ENCODE results near the gene ATXN7L3. TPM values are rescaled to one million over a fixed set of nuclear protein-coding genes. Genes with fewer than 3 reads are reported as not detected.
"Not testable (repeated sequence)": the region's sequence is repeated elsewhere in the genome, so short reads cannot be mapped to it uniquely, and the experiment has no call there.

ATXN7L3 gene
- total RNA-seq, 8 experiments from 2014 or later, result 32.3 to 59.2 (median 50.3) TPM

DNA sequence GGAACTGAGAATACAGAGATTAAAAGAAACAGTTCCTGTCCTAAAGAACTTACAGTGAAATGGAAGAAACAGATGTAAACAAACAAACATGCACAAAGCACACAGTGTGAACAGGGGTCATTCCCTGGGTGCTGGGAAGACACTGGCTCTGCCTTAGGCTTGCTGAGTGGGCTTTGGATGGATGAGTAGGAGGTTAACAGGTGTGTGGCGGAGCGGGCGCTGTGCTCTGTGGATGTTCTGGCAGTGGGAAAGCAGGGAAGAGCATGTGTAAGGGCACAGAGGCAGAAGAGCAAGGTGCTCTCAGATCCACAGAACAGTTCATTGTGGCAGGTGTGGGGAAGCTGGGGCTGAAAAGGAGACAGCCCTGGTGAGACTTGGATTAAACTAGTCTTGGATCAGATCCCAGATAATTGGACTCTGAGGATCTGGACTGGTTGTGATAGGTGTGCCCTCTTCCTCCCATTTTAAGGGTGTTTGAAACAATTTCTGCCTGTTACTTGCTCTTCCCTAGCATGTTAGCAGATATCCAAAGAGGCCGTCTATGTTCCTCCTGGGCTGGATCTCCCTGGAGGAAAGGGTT, 49.8 kb downstream of the ATXN7L3 start:
- no peak for ATAC-seq (replicated peaks in 6 of 8)
- Histone ChIP-seq H3K4me1 (replicated peaks in 1 of 2) (no peaks in the 10 kb centered on the region), H3K4me3 (no peak overlapping the region), H3K27ac (no peak overlapping the region)
- in situ Hi-C loops (cut with MboI; ENCODE audit: low pct_unique_long_range_greater_than_20kb in 2 of 9, low sequenced_read_pairs in 9 of 9, unreplicated experiment in 9 of 9), result no loop called here
- WGBS, 10 experiments, result 83 to 100% (median 96%) methylated on average over 1 to 4 of the region's 4 CpGs; no CpG with 5 or more reads in 2 of the 10 experiments

DNA sequence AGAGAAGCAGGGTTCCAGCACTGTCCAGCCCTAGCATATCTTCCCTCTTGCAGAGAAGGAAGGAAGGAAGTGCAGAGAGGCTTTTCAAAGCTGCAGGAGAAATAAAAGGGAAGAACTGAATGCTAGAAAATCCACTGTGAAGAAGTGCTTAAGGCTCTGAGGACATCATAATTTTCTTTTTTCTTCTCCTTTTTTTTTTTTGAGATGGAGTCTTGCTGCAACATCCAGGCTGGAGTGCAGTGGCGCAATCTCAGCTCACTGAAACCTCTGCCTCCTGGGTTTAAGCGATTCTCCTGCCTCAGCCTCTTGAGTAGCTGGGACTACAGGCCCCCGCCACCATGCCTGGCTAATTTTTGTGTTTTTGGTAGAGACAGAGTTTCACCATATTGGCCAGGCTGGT, 50.6 kb downstream of the ATXN7L3 start:
- H3K4me1 ChIP-seq (replicated peaks in 1 of 2); H3K27ac ChIP-seq; H3K4me3 ChIP-seq; ATAC-seq (replicated peaks in 6 of 8); in situ Hi-C loops (cut with MboI; ENCODE audit: low pct_unique_long_range_greater_than_20kb in 2 of 9, low sequenced_read_pairs in 9 of 9, unreplicated experiment in 9 of 9): not testable (repeated sequence)
- WGBS, 10 experiments, result 92 to 100% (median 97%) methylated on average over 1 to 2 of the region's 3 CpGs; no CpG with 5 or more reads in 6 of the 10 experiments

DNA sequence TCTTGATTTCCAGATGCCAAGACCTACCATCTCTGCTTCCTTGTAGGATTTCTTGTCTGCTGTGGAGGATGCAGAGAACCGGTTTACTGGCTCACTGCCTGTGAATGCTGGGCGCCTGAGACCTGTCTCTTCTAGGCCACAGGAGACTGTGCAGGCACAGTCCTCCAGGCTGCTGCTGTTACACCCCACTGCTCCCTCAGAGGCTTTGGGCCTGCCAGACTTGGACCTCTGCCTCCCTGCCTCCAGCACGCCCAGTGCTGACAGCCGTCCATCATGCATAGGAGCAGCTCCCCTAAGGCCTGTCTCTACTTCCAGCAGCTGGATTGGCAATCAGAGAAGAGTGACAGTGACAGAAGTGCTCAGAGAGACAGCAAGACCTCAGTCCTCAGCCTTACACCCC, 51.9 kb downstream of the ATXN7L3 start:
- in situ Hi-C loops (cut with MboI; ENCODE audit: low pct_unique_long_range_greater_than_20kb in 2 of 9, low sequenced_read_pairs in 9 of 9, unreplicated experiment in 9 of 9), result no loop called here

DNA sequence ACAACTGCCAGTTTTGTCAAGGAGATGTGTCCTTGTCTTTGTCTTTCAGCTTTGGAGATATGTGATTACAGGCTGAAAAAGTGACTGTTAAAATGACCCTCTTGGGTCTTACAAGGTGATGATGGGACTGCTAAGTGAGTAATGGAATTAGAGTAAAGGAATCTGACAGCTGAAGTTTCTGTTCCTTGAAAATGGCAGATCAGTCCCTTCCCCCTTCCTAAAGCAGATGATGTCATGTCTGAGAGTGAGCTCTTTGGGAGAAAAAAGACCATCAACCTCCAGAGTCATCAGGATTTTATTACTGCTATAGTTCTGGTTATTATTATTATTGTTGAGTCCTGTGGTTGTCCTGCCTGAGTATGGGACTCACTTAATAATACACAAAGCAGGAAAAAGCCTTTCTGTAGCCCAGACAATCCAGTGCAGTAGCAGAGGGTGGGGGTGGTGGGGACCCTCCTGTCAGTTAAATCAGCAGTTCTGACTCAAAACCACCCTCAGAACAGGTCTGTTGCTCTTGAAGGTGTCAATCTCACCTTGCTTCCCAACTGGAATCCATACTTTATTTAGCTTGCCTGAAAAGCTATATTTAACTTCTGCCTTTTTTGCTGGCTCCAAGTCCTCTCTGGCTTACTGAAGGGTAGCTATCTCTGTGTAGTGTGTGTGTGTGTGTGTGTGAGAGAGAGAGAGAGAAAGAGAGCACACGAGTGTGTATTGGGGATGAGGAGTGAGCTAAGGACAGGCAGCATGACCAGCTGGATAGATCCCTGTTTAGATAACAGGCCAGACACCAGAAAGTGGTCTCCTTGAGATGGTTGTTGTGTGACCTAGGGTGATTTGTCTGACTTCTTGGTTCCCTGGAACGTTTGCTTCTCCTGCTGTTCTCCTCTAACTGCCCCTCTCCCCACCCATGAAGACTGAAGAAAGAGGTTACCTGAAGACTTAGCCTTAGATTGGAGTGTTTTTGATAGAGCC, 53.0 kb downstream of the ATXN7L3 start:
- H3K4me3 ChIP-seq, result no peak overlapping the region
- no peak overlapping the region for H3K27ac ChIP-seq
- WGBS, 10 experiments, result 14 to 100% (median 50%) methylated on average over 1 to 2 of the region's 2 CpGs; no CpG with 5 or more reads in 3 of the 10 experiments
- ATAC-seq (replicated peaks in 6 of 8), result no peak
- H3K4me1 ChIP-seq (replicated peaks in 1 of 2), result peaks cover 0 to 3% of the 10 kb centered on the region in 2 donors
- in situ Hi-C loops (cut with MboI; ENCODE audit: low pct_unique_long_range_greater_than_20kb in 2 of 9, low sequenced_read_pairs in 9 of 9, unreplicated experiment in 9 of 9), result no loop called here

More for the DNA sequence above, 51.9 kb downstream of the ATXN7L3 start:
- Histone ChIP-seq H3K4me3 (no peak overlapping the region), H3K27ac (no peak overlapping the region), H3K4me1 (replicated peaks in 1 of 2) (no peaks in the 10 kb centered on the region)
- peak in 1 of 8 experiments; percentile 18 for ATAC-seq (replicated peaks in 6 of 8)
- 83 to 100% methylated on average over 1 of the region's 4 CpGs; no CpG with 5 or more reads in 8 of the 10 experiments for WGBS, 10 experiments

DNA sequence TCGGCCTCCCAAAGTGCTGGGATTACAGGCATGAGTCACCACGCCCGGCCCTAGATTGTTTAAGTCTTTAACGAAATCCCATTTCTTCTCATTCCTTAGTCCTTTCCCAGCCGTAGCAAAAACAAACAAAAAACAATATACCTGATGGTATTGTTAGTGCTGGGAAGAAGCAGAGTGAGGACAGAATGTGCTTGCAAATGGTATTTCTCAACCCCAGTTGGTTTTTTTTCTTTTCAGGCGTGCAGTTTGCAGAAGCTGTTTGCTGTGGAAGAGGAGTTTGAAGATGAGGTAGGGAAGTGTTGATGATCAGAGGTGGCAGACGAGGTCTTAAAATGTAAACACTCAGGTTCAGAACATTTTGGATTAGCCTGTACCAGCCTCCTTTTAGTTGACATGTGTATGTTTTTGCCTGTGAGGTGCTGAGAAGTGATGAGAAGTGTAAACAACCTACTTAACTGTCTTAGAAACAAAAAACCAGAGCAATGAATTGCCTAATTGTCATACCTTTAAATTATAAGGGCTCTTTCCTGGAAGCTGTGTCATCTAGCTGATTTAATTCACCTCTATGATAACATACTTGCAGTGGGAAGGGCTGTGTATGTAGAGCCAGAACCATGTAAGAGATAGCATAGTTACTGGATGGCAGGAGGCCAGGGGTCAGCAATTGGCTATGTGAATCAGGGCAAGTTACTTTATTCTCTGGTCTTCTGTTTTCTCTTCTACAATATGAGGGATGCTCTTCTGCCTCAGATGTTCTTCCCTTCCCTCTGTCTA, 54.5 kb downstream of the ATXN7L3 start:
- WGBS, 10 experiments, result 73 to 100% (median 95%) methylated on average over 1 to 6 of the region's 7 CpGs; no CpG with 5 or more reads in 1 of the 10 experiments
- ATAC-seq (replicated peaks in 6 of 8), result no peak
- Histone ChIP-seq H3K4me3 (no peak overlapping the region), H3K4me1 (replicated peaks in 1 of 2) (peaks cover 0 to 6% of the 10 kb centered on the region in 2 donors), H3K27ac (no peak overlapping the region)
- in situ Hi-C loops (cut with MboI; ENCODE audit: low pct_unique_long_range_greater_than_20kb in 2 of 9, low sequenced_read_pairs in 9 of 9, unreplicated experiment in 9 of 9), result no loop called here

DNA sequence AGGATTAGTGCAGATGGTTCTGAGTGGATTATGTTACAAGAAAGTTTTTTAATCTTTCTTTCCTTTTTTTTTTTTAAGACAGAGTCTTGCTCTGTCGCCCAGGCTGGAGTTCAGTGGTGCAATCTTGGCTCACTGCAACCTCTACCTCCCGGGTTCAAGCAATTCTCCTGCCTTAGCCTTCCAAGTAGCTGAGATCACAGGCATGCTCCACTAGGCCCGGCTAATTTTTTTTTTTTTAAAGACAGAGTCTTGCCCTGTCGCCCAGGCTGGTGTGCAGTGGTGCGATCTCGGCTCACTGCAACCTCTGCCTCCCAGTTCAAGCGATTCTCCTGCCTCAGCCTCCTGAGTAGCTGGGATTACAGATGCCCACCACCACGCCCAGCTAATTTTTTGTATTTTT, 55.8 kb downstream of the ATXN7L3 start:
- in situ Hi-C loops (cut with MboI; ENCODE audit: low pct_unique_long_range_greater_than_20kb in 2 of 9, low sequenced_read_pairs in 9 of 9, unreplicated experiment in 9 of 9); H3K4me3 ChIP-seq; ATAC-seq (replicated peaks in 6 of 8); H3K27ac ChIP-seq; H3K4me1 ChIP-seq (replicated peaks in 1 of 2): not testable (repeated sequence)
- 89 to 100% (median 100%) methylated on average over 1 to 8 of the region's 8 CpGs; no CpG with 5 or more reads in 3 of the 10 experiments for WGBS, 10 experiments

Other genes with a start within 250 kb of the ATXN7L3 start
- 1 to 10 TPM in 1 of 8 experiments, under 1 TPM in 2, not detected in 5; 0.27 to 2.8 (median 0.47) TPM for gene PYY, start 245.9 kb downstream of the ATXN7L3 start, total RNA-seq
- gene NAGS, start 195.3 kb downstream of the ATXN7L3 start, total RNA-seq, result 1 to 10 TPM in 6 of 8 experiments, under 1 TPM in 2; 0.31 to 3.4 (median 1.4) TPM
- gene TMEM101, start 184.9 kb downstream of the ATXN7L3 start, total RNA-seq, result 10 to 100 TPM; 24.5 to 49.3 (median 34.4) TPM
- gene LSM12, start 133.2 kb downstream of the ATXN7L3 start, total RNA-seq, result 10 to 100 TPM; 31.4 to 74.8 (median 47.5) TPM
- 100 to 1,000 TPM in 1 of 8 experiments, 10 to 100 TPM in 7; 43.6 to 194 (median 63.4) TPM for gene G6PC3, start 129.1 kb downstream of the ATXN7L3 start, total RNA-seq
- 10 to 100 TPM; 15.9 to 60.5 (median 41.7) TPM for gene HDAC5, start 76.2 kb downstream of the ATXN7L3 start, total RNA-seq
- gene HROB, start 58.0 kb downstream of the ATXN7L3 start, total RNA-seq, result 1 to 10 TPM in 4 of 8 experiments, under 1 TPM in 4; 0.61 to 5.1 (median 1.1) TPM
- 1 to 10 TPM in 6 of 8 experiments, under 1 TPM in 2; 0.60 to 3.4 (median 1.5) TPM for gene ASB16, start 29.2 kb downstream of the ATXN7L3 start, total RNA-seq
- 10 to 100 TPM; 24.0 to 41.8 (median 31.8) TPM for gene TMUB2, start 12.9 kb downstream of the ATXN7L3 start, total RNA-seq
- gene UBTF, start 19.8 kb upstream of the ATXN7L3 start, total RNA-seq, result 10 to 100 TPM; 34.4 to 94.0 (median 55.9) TPM
- under 1 TPM in 7 of 8 experiments, not detected in 1; 0.05 to 0.62 (median 0.10) TPM for gene SLC4A1, start 68.3 kb upstream of the ATXN7L3 start, total RNA-seq
- 10 to 100 TPM in 5 of 8 experiments, 1 to 10 TPM in 3; 1.8 to 84.1 (median 49.1) TPM for gene RUNDC3A, start 108.7 kb upstream of the ATXN7L3 start, total RNA-seq
- gene SLC25A39, start 124.9 kb upstream of the ATXN7L3 start, total RNA-seq, result 100 to 1,000 TPM in 2 of 8 experiments, 10 to 100 TPM in 6; 28.7 to 148 (median 56.1) TPM
- 100 to 1,000 TPM in 4 of 8 experiments, 10 to 100 TPM in 4; 19.0 to 448 (median 77.5) TPM for gene GRN, start 145.4 kb upstream of the ATXN7L3 start, total RNA-seq
- gene FAM171A2, start 164.0 kb upstream of the ATXN7L3 start, total RNA-seq, result 10 to 100 TPM in 5 of 8 experiments, 1 to 10 TPM in 2, under 1 TPM in 1; 0.81 to 30.1 (median 22.7) TPM
- gene ITGA2B, start 189.8 kb upstream of the ATXN7L3 start, total RNA-seq, result 1 to 10 TPM in 6 of 8 experiments, under 1 TPM in 2; 0.38 to 3.4 (median 1.5) TPM

All from motor neuron (in vitro differentiated cells).